ENCODE data around the gene CCT4.
A peak's percentile ranks its signal among the peaks of the same experiment; 100 is the strongest.
"Not testable (repeated sequence)": the region's sequence is repeated elsewhere in the genome, so short reads cannot be mapped to it uniquely, and the experiment has no call there.

CCT4 gene

GRCh38 chr2:61877571-61878245 is 10.7 kb downstream of the CCT4 start:
- no peak for DNase-seq

GRCh38 chr2:61876400-61876799 is 12.1 kb downstream of the CCT4 start:
- DNase-seq = no peak

- not testable (repeated sequence) for DNase-seq
These were observed 21.9 kb downstream of the CCT4 start for GRCh38 chr2:61866482-61867089.

- no peak for DNase-seq
These were observed 26.4 kb downstream of the CCT4 start for GRCh38 chr2:61862085-61862484.

GRCh38 chr2:61857224-61857623 is 31.2 kb downstream of the CCT4 start:
- no peak for DNase-seq

DNA sequence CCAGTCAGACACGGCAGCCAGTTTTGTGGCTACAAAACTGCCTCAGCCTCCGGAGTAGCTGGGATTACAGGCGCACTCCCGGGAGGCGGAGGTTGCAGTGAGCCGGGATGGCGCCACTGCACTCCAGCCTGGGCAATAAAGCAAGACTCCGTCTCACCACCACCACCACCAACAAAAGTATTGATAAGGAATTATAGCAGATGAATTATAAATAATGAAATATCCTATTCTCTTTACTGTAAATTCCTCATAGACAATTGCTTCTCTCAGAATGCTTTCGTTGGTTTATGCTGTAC is 33.2 kb downstream of the CCT4 start:
- DNase-seq = no peak

DNA sequence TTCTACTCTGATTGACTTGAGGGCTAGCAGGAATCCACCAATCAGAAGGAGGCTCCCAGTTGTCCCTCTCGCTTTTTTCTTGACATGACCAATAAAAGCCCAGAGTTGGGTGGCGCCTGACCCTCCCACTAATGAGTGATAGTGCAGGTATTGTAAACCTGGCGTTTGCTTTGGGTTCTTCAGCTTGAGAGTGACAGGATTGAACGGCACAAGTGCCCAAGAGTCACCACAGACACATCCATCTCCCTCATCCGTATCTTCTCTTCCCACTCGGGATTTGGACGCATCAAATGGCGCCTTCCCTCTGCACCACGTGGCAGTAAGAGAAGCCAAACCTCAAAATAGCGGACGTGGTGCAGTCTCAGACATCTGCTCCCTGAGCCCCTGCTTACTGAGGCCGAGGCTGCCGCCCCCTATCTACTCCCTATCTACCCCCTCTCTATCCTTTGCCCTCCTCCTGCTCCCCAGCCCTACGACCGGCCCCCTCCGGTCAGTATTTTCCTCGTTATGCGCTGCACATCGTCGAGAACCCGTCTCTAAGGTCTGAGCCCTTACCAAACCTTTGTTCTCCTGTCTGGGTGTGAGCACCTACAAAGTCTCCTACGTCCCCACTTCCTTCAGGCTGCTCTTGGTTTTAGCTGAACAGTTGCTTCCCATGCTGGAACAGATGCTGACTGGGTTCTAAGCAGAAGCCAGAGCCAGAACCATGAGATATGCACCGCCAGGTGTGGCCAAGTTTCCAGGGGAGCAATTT is 33.7 kb downstream of the CCT4 start:
- DNase-seq = peak; percentile 93

- DNase-seq = peak; percentile 53
These were observed 34.5 kb downstream of the CCT4 start, which contains the start of gene FAM161A for GRCh38 chr2:61853847-61854563. Gene FAM161A (minus strand): TSS chr2:61854060. CDS start chr2:61854041, 19 bp downstream.

- peak; percentile 39 for DNase-seq
These were observed 35.2 kb downstream of the CCT4 start for GRCh38 chr2:61853086-61853846.

DNA sequence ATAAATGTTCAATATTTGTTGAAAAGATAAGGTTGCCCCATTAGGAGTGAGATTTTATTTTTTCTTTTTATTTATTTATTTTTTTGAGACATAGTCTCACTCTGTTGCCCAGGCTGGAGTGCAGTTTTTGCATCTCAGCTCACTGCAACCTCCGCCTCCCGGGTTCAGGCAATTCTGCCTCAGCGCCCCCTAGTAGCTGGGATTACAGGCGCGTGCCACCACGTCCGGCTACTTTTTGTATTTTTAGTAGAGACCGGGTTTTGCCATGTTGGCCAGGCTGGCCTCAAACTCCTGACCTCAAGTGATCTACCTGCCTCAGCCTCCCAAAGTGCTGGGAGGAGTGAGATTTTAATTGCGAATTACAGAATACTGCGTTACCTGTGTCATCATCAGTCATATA is 37.2 kb downstream of the CCT4 start:
- DNase-seq = not testable (repeated sequence)

- no peak for DNase-seq
These were observed 43.1 kb downstream of the CCT4 start for GRCh38 chr2:61845320-61845719.

DNA sequence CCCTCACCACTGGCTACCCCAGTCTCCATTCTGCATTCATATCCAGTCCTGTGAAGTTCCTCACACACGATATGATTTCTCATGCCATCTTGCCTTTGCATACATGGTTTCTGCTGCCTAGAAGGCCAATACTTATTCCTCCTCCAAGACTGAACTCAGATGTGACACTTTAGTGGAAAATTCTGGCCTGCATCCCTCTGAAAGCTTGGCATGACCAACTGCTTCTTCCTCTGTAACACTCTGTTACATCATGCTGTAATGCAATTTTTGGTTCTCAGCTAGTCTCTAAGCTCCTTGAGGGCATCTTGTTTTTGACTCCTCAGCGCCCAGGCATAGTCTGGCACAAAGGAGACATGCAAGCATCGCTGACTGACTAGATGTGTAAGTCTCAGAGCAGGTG is 47.2 kb downstream of the CCT4 start:
- DNase-seq = no peak

DNA sequence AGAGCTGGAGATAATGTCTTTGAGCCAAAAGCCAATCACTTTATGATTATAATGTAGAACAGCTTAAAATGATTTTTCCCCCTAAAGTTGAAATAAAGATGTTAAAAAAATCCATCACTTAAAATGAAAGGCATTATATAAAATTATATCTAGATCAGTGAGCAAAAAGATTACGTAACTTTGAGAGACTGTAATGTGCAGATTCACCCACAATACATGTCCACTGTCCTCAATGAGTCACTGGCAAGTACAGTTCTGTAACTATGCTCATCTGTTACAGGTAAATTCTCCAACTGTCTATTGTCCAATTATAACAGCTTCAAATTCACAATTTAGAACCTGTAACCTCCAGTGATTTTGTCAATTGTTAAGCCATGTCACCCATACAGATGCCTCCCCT is 53.6 kb downstream of the CCT4 start:
- no peak for DNase-seq

GRCh38 chr2:61833971-61834370 is 54.5 kb downstream of the CCT4 start:
- no peak for DNase-seq

- no peak for DNase-seq
These were observed 56.1 kb downstream of the CCT4 start for GRCh38 chr2:61832183-61832841.

DNA sequence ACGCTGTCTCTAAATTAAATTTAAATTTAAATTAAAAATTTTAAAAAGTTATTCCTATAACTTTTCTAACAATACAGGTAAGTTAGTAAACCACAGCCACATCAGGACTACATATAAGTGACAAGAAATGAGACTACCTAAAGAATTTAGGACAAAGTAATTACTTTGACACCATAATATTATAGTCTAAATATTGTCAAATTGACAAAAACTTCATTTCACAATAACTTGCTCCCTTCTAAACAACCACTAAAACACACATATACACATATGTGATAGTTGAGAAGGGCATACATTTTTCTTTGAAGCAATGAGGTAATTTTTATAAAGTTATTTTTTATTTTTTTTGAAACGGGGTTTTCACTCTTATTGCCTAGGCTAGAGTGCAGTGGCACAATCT is 66.2 kb downstream of the CCT4 start:
- no peak for DNase-seq
